Measurements from ENCODE around the gene ZCCHC24. TPM values are rescaled to one million over a fixed set of nuclear protein-coding genes. Genes with fewer than 3 reads are reported as not detected.
A peak's percentile ranks its signal among the peaks of the same experiment; 100 is the strongest.
"Not testable (repeated sequence)": the region's sequence is repeated elsewhere in the genome, so short reads cannot be mapped to it uniquely, and the experiment has no call there.

The ZCCHC24 gene
- total RNA-seq, 3 donors from 2014 or later: 18.7 to 50.8 (median 48.8) TPM

- H3K27ac ChIP-seq: no peak overlapping the region
- no peak for TF ChIP-seq POLR2AphosphoS5 (IDR thresholded peaks at IDR 0.05)
- no peak for TF ChIP-seq CTCF (IDR thresholded peaks at IDR 0.05)
- TF ChIP-seq POLR2A (IDR thresholded peaks at IDR 0.05): no peak
- peaks cover 2 to 11% of the 10 kb centered on the region in 2 donors for H3K4me1 ChIP-seq
- no peaks in the 10 kb centered on the region for H3K36me3 ChIP-seq
- H3K4me3 ChIP-seq: no peak overlapping the region
- no peaks in the 10 kb centered on the region for H3K9me3 ChIP-seq
- DNase-seq (ENCODE audit: low spot score in 2 of 2): no peak
- intact Hi-C loops (cut with DNase I; ENCODE audit: low total_unique reads): no loop called here
- no peaks in the 10 kb centered on the region for H3K27me3 ChIP-seq
Observed at GRCh38 chr10:79447911-79448731, 2.7 kb upstream of the ZCCHC24 start.

GRCh38 chr10:79447249-79447648 lies 1.8 kb upstream of the ZCCHC24 start:
- H3K9me3 ChIP-seq; H3K27me3 ChIP-seq; H3K36me3 ChIP-seq; intact Hi-C loops (cut with DNase I; ENCODE audit: low total_unique reads); H3K4me3 ChIP-seq; DNase-seq (ENCODE audit: low spot score in 2 of 2): not testable (repeated sequence)
- peaks cover 6 to 13% of the 10 kb centered on the region in 2 donors for H3K4me1 ChIP-seq
- peak overlapping the region in 1 of 2 donors; percentile 79 for H3K27ac ChIP-seq

- Histone ChIP-seq H3K4me1 (peaks cover 6 to 13% of the 10 kb centered on the region in 2 donors), H3K4me3 (peak overlapping the region; percentile 77 to 90 (median 86)), H3K27me3 (no peaks in the 10 kb centered on the region), H3K36me3 (no peaks in the 10 kb centered on the region), H3K9me3 (no peaks in the 10 kb centered on the region), H3K27ac (peak overlapping the region; percentile 79 to 93)
- TF ChIP-seq CTCF (IDR thresholded peaks at IDR 0.05) (no peak), POLR2AphosphoS5 (IDR thresholded peaks at IDR 0.05) (peak in 1 of 3 donors; percentile 20), POLR2A (IDR thresholded peaks at IDR 0.05) (no peak)
- intact Hi-C loops (cut with DNase I; ENCODE audit: low total_unique reads): no loop called here
- peak; percentile 48 to 67 for DNase-seq (ENCODE audit: low spot score in 2 of 2)
Observed at GRCh38 chr10:79446758-79447084, 1.3 kb upstream of the ZCCHC24 start.

- Histone ChIP-seq H3K27ac (peak overlapping the region; percentile 79 to 93), H3K4me3 (peak overlapping the region; percentile 77 to 90 (median 86)), H3K4me1 (peaks cover 6 to 13% of the 10 kb centered on the region in 2 donors), H3K27me3 (no peaks in the 10 kb centered on the region), H3K9me3 (no peaks in the 10 kb centered on the region), H3K36me3 (no peaks in the 10 kb centered on the region)
- peak in 1 of 2 donors; percentile 40 for DNase-seq (ENCODE audit: low spot score in 2 of 2)
- intact Hi-C loops (cut with DNase I; ENCODE audit: low total_unique reads): no loop called here
- no peak for TF ChIP-seq CTCF (IDR thresholded peaks at IDR 0.05)
- peak in 1 of 3 donors; percentile 15 for TF ChIP-seq POLR2AphosphoS5 (IDR thresholded peaks at IDR 0.05)
- peak; percentile 39 for TF ChIP-seq POLR2A (IDR thresholded peaks at IDR 0.05)
Observed at GRCh38 chr10:79445977-79446757, 743 bp upstream of the ZCCHC24 start.

- Histone ChIP-seq H3K4me3 (peak overlapping the region; percentile 77 to 90 (median 86)), H3K4me1 (peaks cover 6 to 13% of the 10 kb centered on the region in 2 donors), H3K9me3 (no peaks in the 10 kb centered on the region), H3K27ac (peak overlapping the region; percentile 79 to 93), H3K36me3 (no peaks in the 10 kb centered on the region), H3K27me3 (no peaks in the 10 kb centered on the region)
- TF ChIP-seq POLR2AphosphoS5 (IDR thresholded peaks at IDR 0.05) (no peak), CTCF (IDR thresholded peaks at IDR 0.05) (no peak)
- DNase-seq (ENCODE audit: low spot score in 2 of 2): peak in 1 of 2 donors; percentile 66
- intact Hi-C loops (cut with DNase I; ENCODE audit: low total_unique reads): no loop called here
Observed at GRCh38 chr10:79444199-79445119, 965 bp downstream of the ZCCHC24 start.

Data from breast epithelium (tissue), 4 donors.